Muscle of leg (tissue), 11 donors: ENCODE results near the gene HINFP. TPM values are rescaled to one million over a fixed set of nuclear protein-coding genes. Genes with fewer than 3 reads are reported as not detected.
"Not testable (repeated sequence)": the region's sequence is repeated elsewhere in the genome, so short reads cannot be mapped to it uniquely, and the experiment has no call there.

Experiments used
- DNase-seq: peaks from one replicate; pipeline ENCODE4 v3.0.0; 2013
- H3K27ac ChIP-seq: one replicate; pipeline ENCODE4 v1.5.1; 2013; ENCODE audit warnings: mild to moderate bottlenecking, low read length, control low read depth
- H3K27me3 ChIP-seq: one replicate; pipeline ENCODE4 v1.6.1; 2013; ENCODE audit warnings: low read length; ENCODE audit not compliant: control insufficient read depth, insufficient read depth
- H3K36me3 ChIP-seq: one replicate; pipeline ENCODE4 v1.6.1; 2013; ENCODE audit warnings: low read length; ENCODE audit not compliant: control insufficient read depth, insufficient read depth
- H3K4me1 ChIP-seq: one replicate; pipeline ENCODE4 v1.6.1; 2013; ENCODE audit warnings: low read length; ENCODE audit not compliant: control insufficient read depth, insufficient read depth
- H3K4me3 ChIP-seq: one replicate; pipeline ENCODE4 v1.5.1; 2013; ENCODE audit warnings: low read length, control low read depth
- H3K9me3 ChIP-seq: replicated peaks from 2 replicates; pipeline ENCODE4 v1.6.1; 2013; ENCODE audit warnings: low read depth, low read length; ENCODE audit not compliant: control insufficient read depth
- WGBS: methylation state at CpG from one replicate; pipeline ENCODE4 v1.1.5; 2013; ENCODE audit warnings: missing lambda C conversion rate; ENCODE audit not compliant: insufficient coverage; 5-methylcytosine and 5-hydroxymethylcytosine counted together
- polyA plus RNA-seq, 8 donors: library from polyadenylated mRNA; unstranded; fragments of 120-200 nt; gene quantifications; one replicate each; pipeline versions ENCODE4 v1.2.1 to v1.2.3, GENCODE V29; 2013; ENCODE audit warnings: inconsistent platforms in 1 of 8, low replicate concordance in 1 of 8; ENCODE audit not compliant: insufficient read length in 8 of 8, insufficient read depth in 1 of 8
- total RNA-seq: library from RNA; stranded (reverse); fragments of 120-200 nt; gene quantifications from one replicate; pipeline ENCODE4 v1.2.4, GENCODE V29; 2013

Gene HINFP
- total and polyA plus RNA-seq, 9 donors, result 15.5 to 22.8 (median 17.4) TPM

DNA sequence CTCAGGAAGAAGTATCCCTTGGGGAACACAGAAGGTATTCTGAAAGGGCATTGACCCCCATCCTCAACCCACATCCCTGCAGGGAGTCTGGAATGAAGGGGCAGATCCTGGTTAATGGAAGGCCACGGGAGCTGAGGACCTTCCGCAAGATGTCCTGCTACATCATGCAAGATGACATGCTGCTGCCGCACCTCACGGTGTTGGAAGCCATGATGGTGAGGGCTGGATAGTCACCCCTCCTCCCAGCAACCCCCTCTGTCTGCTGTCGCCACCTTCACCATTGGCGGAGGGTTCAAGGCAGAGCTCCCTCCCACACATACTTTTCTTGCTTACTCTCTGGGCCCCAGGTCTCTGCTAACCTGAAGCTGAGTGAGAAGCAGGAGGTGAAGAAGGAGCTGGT is 32.8 kb downstream of the HINFP start:
- H3K27ac ChIP-seq, result no peak overlapping the region
- H3K9me3 ChIP-seq, result no peaks in the 10 kb centered on the region
- H3K27me3 ChIP-seq, result peaks cover 32% of the 10 kb centered on the region
- 81% methylated on average over 4 of the region's 6 CpGs for WGBS
- H3K4me3 ChIP-seq, result no peak overlapping the region
- H3K36me3 ChIP-seq, result no peaks in the 10 kb centered on the region
- H3K4me1 ChIP-seq, result peaks cover 7% of the 10 kb centered on the region
- DNase-seq, result no peak

DNA sequence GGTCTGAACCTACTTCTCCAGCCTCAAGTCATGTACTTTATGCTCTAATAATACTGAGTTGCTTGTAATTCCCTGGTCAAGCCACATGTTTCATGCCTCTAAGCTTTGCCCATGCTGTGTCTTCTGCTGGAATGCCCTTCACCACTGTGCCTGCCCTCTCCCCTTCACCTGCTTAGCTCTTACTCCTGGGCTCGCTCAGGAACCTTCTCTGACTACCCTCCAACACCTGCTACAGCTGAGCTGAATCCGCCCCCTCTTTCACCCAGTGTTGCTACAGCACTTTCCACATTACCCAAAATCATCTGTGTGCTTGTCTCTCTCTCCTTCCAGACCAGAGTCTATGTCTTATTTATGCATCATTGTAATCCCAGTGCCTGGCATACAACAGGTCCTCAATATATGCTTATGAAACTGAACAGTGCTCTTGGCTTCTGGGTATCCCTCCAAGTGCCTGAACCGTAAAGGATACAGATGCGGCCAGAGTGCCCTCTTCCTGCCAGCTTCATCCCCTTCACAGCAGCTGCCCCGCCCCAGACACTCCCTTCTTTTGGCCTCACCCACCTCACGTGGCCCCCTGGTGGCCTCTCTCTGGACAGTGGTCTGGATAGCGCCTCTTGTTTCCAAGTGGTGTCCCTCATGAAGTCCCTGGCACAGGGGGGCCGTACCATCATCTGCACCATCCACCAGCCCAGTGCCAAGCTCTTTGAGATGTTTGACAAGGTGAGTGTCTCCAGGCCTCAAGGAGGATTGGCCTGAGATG is 34.5 kb downstream of the HINFP start:
- H3K27me3 ChIP-seq, result peaks cover 17% of the 10 kb centered on the region
- no peak for DNase-seq
- no peak overlapping the region for H3K27ac ChIP-seq
- no peaks in the 10 kb centered on the region for H3K36me3 ChIP-seq
- no peaks in the 10 kb centered on the region for H3K9me3 ChIP-seq
- H3K4me3 ChIP-seq, result no peak overlapping the region
- WGBS, result 33% methylated on average over 5 of the region's 8 CpGs
- no peaks in the 10 kb centered on the region for H3K4me1 ChIP-seq

DNA sequence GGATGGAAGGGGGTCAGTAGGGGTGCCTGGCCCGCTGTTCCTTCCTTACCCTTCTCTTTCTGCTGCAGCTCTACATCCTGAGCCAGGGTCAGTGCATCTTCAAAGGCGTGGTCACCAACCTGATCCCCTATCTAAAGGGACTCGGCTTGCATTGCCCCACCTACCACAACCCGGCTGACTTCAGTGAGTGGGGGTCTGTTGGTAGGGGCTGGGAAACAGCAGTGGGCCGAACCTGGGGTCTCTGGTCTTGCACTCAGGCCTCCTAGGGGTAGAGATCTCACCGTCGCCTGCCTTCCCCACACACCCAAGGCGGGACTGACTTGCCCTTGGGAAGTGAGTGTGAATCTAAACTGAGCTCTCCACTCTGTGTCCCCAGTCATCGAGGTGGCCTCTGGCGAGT is 35.1 kb downstream of the HINFP start:
- no peaks in the 10 kb centered on the region for H3K9me3 ChIP-seq
- DNase-seq, result no peak
- H3K4me3 ChIP-seq, result no peak overlapping the region
- H3K4me1 ChIP-seq, result no peaks in the 10 kb centered on the region
- no peaks in the 10 kb centered on the region for H3K36me3 ChIP-seq
- H3K27ac ChIP-seq, result no peak overlapping the region
- WGBS, result 100% methylated on average over 1 of the region's 10 CpGs
- H3K27me3 ChIP-seq, result peaks cover 13% of the 10 kb centered on the region

DNA sequence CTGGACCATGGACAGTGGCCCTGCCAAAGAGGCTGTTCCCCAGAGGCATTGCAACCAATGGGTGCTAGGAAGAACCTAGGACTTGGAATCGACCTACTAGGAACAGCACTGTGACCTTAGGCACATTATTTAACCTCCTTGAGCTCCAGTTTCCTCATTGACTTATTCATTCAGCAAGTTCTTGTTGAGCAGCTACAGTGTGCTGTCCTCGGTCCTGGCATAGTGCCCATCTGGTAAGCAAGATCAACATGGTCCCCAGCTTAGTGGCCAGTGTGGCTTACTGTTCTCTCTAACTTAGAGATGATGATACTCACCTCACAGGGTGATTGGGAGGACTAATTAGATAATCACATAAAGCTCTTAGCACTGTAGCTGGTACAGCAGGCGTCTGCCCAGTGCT is 35.7 kb downstream of the HINFP start:
- 48% methylated on average over 2 of the region's 3 CpGs for WGBS
- Histone ChIP-seq H3K4me3 (no peak overlapping the region), H3K4me1 (no peaks in the 10 kb centered on the region), H3K36me3 (no peaks in the 10 kb centered on the region), H3K9me3 (no peaks in the 10 kb centered on the region), H3K27ac (no peak overlapping the region), H3K27me3 (peaks cover 11% of the 10 kb centered on the region)
- DNase-seq, result no peak

DNA sequence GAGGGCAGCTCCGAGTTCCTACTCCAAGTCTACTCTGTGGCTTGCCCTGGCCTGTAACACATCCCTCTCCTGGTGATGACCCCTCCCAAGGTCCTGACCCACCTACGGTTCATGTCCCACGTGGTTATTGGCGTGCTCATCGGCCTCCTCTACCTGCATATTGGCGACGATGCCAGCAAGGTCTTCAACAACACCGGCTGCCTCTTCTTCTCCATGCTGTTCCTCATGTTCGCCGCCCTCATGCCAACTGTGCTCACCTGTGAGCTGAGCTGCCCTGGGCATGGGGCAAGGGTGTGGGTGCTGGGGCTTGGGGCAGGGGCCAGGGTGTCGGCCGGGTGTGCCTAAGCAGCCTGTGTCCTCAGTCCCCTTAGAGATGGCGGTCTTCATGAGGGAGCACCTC is 37.1 kb downstream of the HINFP start:
- no peak for DNase-seq
- no peaks in the 10 kb centered on the region for H3K36me3 ChIP-seq
- H3K4me3 ChIP-seq, result no peak overlapping the region
- 88% methylated on average over 11 of the region's 13 CpGs for WGBS
- H3K27ac ChIP-seq, result no peak overlapping the region
- H3K27me3 ChIP-seq, result peaks cover 7% of the 10 kb centered on the region
- no peaks in the 10 kb centered on the region for H3K4me1 ChIP-seq
- no peaks in the 10 kb centered on the region for H3K9me3 ChIP-seq

DNA sequence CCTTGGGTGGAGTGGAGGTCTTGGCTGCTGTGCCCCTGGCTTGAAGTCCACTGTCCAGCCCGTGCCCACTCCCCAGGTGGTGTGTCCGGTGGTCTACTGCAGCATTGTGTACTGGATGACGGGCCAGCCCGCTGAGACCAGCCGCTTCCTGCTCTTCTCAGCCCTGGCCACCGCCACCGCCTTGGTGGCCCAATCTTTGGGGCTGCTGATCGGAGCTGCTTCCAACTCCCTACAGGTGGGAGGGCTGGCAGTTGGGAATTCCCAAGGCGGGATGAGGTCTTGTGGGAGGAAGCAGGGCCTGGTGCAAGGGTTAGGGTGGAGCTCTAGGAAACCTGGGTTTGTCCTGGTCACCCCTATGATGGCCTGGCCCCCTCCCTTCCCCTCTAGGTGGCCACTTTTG is 38.8 kb downstream of the HINFP start:
- Histone ChIP-seq H3K36me3 (no peaks in the 10 kb centered on the region), H3K27me3 (peaks cover 2% of the 10 kb centered on the region), H3K9me3 (no peaks in the 10 kb centered on the region), H3K27ac (no peak overlapping the region), H3K4me1 (no peaks in the 10 kb centered on the region), H3K4me3 (no peak overlapping the region)
- WGBS, result 82% methylated on average over 8 of the region's 9 CpGs
- DNase-seq, result no peak

DNA sequence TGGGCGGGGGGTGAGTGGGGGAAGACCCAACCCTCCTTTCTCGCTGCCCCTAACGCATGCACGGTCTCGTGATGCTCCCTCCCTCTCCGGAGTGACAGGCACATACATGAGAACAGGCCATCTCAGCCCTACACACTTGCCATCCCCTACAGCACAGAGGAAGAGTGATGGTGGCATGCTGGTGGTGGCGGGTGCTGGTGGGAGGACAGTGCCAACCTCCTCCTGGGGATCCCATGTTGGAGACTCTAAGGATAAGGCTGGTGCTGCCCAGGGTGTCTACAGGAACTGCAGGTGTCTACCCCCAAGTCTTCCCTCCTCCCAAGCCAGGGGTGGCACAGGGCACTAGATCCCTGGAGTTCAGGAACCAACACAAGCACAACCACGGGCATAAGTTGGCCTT is 40.5 kb downstream of the HINFP start:
- H3K27ac ChIP-seq, result no peak overlapping the region
- H3K27me3 ChIP-seq, result peaks cover 2% of the 10 kb centered on the region
- DNase-seq, result no peak
- no peaks in the 10 kb centered on the region for H3K36me3 ChIP-seq
- WGBS, result 91% methylated on average over 4 of the region's 8 CpGs
- H3K9me3 ChIP-seq, result no peaks in the 10 kb centered on the region
- H3K4me3 ChIP-seq, result no peak overlapping the region
- no peaks in the 10 kb centered on the region for H3K4me1 ChIP-seq

DNA sequence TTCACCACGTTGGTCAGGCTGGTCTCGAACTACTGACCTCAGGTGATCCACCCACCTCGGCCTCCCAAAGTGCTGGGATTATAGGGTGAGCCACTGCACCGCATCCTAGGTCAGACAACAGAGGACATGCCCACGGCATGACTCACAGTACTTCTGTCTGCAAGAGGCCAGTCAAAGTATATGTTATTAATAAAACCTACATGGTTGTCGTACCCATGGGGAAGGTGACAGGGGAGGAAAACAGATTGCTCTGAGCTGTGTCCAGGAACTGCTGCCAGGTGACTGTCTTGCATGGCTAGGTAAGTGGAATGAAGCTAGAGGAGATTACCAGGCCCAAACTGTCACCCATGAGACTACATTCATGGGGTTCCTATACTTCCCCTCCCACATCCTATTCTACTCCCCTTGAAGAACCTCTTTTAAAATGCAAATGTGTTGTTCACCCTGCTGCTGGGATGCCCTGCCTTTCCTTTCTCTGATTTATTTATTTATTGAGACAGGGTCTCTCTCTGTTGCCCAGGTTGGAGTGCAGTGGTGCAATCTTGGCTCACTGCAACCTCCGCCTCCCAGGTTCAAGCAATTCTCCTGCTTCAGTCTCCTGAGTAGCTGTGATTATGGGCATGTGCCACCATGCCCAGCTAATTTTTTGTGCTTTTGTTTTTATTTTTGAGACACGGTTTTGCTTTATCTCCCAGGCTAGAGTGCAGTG is 45.1 kb downstream of the HINFP start:
- WGBS, result 67% methylated on average over 5 of the region's 8 CpGs
- DNase-seq, result no peak
- Histone ChIP-seq H3K27ac (no peak overlapping the region), H3K27me3 (no peaks in the 10 kb centered on the region), H3K4me3 (no peak overlapping the region), H3K9me3 (no peaks in the 10 kb centered on the region), H3K36me3 (no peaks in the 10 kb centered on the region), H3K4me1 (peaks cover 14% of the 10 kb centered on the region)

DNA sequence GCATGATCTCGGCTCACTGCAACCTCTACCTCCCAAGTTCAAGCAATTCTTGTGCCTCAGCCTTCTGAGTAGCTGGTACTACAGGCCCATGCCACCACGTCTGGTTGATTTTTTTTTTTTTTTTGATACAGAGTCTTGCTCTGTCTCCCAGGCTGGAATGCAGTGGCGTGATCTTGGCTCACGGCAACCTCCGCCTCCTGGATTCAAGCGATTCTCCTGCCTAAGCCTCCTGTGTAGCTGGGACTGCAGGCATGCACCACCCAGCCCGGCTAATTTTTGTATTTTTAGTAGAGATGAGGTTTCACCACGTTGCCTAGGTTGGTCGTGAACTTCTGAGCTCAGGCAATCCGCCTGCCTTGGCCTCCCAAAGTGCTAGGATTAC is 45.7 kb downstream of the HINFP start:
- H3K27me3 ChIP-seq, H3K36me3 ChIP-seq, H3K9me3 ChIP-seq, H3K4me3 ChIP-seq, DNase-seq, H3K27ac ChIP-seq: not testable (repeated sequence)
- peaks cover 14% of the 10 kb centered on the region for H3K4me1 ChIP-seq
- WGBS, result 60% methylated on average over 8 of the region's 10 CpGs

DNA sequence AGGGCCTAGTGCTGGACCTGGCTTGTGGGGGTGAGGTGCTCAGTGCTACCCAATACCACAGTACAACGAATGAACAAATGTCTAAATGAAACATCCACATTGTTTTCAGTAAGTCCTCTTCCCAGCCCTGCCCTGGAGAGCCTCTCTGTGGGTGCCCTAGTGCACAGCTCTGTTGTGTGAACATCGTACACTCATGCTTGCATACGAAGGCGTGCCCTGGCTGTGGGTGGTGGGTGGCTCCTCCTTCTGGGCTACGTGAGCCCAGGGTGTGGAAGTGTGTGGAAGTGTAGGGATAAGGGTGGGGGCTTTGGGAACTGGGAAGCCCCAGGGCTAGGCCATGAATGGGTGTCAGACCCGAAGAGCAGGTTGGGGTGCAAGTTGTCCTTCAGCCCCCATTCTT is 46.6 kb downstream of the HINFP start:
- H3K36me3 ChIP-seq, result no peaks in the 10 kb centered on the region
- H3K4me1 ChIP-seq, result peaks cover 14% of the 10 kb centered on the region
- no peaks in the 10 kb centered on the region for H3K27me3 ChIP-seq
- no peak overlapping the region for H3K4me3 ChIP-seq
- no peaks in the 10 kb centered on the region for H3K9me3 ChIP-seq
- DNase-seq, result no peak
- 90% methylated on average over 2 of the region's 6 CpGs for WGBS
- H3K27ac ChIP-seq, result no peak overlapping the region
